Measurements from ENCODE around the gene PLS1. TPM values are rescaled to one million over a fixed set of nuclear protein-coding genes. Genes with fewer than 3 reads are reported as not detected.
"Not testable (repeated sequence)": the region's sequence is repeated elsewhere in the genome, so short reads cannot be mapped to it uniquely, and the experiment has no call there.

Gene PLS1, protein sequence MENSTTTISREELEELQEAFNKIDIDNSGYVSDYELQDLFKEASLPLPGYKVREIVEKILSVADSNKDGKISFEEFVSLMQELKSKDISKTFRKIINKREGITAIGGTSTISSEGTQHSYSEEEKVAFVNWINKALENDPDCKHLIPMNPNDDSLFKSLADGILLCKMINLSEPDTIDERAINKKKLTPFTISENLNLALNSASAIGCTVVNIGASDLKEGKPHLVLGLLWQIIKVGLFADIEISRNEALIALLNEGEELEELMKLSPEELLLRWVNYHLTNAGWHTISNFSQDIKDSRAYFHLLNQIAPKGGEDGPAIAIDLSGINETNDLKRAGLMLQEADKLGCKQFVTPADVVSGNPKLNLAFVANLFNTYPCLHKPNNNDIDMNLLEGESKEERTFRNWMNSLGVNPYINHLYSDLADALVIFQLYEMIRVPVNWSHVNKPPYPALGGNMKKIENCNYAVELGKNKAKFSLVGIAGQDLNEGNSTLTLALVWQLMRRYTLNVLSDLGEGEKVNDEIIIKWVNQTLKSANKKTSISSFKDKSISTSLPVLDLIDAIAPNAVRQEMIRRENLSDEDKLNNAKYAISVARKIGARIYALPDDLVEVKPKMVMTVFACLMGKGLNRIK
- total RNA-seq: 100 to 1,000 TPM; 252 to 418 TPM

DNA sequence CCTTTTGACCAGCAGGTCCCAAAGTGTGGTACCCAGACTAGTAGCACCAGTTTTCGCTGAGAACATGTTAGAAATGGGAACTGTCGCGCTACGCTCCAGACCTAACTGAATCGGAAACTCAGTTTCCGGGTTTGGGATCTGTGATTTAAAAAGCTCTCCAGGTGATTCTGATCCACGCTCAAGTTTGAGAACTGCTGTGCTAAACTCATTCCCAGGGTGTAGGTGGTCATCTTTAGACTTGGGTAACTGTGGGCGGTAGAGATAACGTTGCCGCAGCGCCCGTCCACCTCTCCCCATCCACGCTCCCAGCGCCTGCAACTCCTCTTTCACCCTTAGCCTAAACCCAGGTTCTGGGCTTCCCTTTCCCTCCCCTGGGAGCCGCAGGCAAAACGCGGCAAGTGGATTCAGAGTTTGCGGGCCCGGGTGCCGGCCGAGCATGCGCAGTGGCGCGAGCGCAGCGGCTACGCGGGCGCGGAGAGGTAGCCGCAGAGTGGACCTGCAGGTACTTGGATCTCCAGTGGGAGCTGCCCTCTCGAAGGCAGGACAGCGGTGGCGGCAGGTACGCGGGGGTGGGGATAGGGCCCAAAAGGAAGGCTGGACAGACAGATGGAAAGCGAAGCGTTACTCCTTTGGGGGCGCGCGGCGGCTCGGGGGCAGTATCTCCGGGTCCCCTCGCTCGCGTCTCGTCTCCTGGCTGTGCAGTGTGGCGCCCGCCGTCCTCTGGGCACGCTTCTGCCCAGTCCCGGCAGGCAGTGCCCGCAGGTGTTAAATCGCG, at the start of gene PLS1:
Gene PLS1, plus strand, starts transcription at position 443 of the 775 bp plus-strand sequence. CDS start 67,845 bp downstream, outside the sequence.
- Histone ChIP-seq H3K4me1 (no peaks in the 10 kb centered on the region), H3K9ac (ENCODE audit: low read depth in 2 of 2, low read length in 2 of 2) (peak within 1 kb of the TSS; percentile 85 to 91), H3K9me3 (no peaks in the 10 kb centered on the region), H3K27me3 (no peaks in the 10 kb centered on the region), H3K27ac (peak within 1 kb of the TSS; percentile 83), H3K36me3 (no peaks in the 10 kb centered on the region), H3K4me3 (peak within 1 kb of the TSS; percentile 63)
- DNase-seq: peak; percentile 91
- TF ChIP-seq, protein P1, sequence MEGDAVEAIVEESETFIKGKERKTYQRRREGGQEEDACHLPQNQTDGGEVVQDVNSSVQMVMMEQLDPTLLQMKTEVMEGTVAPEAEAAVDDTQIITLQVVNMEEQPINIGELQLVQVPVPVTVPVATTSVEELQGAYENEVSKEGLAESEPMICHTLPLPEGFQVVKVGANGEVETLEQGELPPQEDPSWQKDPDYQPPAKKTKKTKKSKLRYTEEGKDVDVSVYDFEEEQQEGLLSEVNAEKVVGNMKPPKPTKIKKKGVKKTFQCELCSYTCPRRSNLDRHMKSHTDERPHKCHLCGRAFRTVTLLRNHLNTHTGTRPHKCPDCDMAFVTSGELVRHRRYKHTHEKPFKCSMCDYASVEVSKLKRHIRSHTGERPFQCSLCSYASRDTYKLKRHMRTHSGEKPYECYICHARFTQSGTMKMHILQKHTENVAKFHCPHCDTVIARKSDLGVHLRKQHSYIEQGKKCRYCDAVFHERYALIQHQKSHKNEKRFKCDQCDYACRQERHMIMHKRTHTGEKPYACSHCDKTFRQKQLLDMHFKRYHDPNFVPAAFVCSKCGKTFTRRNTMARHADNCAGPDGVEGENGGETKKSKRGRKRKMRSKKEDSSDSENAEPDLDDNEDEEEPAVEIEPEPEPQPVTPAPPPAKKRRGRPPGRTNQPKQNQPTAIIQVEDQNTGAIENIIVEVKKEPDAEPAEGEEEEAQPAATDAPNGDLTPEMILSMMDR (IDR thresholded peaks at IDR 0.05): no peak
- intact Hi-C loops (cut with DNase I): no loop called here

DNA sequence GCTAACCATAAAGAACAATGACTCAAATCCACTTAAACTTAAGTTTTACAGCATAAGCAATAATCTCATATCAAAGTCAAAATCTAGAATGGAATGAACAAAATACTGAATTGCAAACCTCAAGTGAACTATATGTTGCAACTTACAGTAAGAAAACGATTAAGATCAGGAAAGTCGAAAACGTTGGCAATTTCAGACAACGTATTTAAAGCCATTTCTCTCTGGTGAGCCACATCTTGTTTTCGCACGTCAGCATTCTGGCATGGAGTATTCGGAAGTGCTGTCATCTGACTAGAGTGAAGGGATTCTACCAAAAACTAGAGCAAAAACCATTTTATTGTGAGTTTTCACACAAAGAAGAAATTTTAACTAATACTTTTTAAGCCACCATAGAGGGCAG, 46.2 kb upstream of the PLS1 start:
- no peak overlapping the region for H3K9ac ChIP-seq (ENCODE audit: low read depth in 2 of 2, low read length in 2 of 2)
- DNase-seq: no peak
- intact Hi-C loops (cut with DNase I): no loop called here
- H3K4me1 ChIP-seq: no peaks in the 10 kb centered on the region
- TF ChIP-seq, protein P1 (IDR thresholded peaks at IDR 0.05): no peak
- no peaks in the 10 kb centered on the region for H3K9me3 ChIP-seq
- H3K36me3 ChIP-seq: no peaks in the 10 kb centered on the region
- H3K27me3 ChIP-seq: no peaks in the 10 kb centered on the region
- no peak overlapping the region for H3K4me3 ChIP-seq
- H3K27ac ChIP-seq: no peak overlapping the region

DNA sequence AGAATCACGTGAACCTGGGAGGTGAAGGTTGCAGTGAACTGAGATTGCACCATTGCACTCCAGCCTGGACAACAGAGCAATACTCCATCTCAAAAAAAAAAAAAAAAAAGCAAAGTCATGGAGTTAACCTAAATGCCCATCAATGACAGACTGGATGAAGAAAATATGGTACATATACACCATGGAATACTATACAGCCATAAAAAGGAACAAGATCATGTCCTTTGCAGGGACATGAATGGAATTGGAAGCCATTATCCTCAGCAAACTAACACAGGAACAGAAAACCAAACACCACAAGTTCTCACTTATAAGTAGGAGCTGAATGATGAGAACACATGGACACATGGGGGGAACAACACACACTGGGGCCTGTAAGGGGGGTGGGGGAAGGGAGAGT, 43.6 kb upstream of the PLS1 start:
- H3K9me3 ChIP-seq; H3K27me3 ChIP-seq; H3K36me3 ChIP-seq; H3K4me1 ChIP-seq; intact Hi-C loops (cut with DNase I); DNase-seq; H3K4me3 ChIP-seq; H3K27ac ChIP-seq; H3K9ac ChIP-seq (ENCODE audit: low read depth in 2 of 2, low read length in 2 of 2): not testable (repeated sequence)

DNA sequence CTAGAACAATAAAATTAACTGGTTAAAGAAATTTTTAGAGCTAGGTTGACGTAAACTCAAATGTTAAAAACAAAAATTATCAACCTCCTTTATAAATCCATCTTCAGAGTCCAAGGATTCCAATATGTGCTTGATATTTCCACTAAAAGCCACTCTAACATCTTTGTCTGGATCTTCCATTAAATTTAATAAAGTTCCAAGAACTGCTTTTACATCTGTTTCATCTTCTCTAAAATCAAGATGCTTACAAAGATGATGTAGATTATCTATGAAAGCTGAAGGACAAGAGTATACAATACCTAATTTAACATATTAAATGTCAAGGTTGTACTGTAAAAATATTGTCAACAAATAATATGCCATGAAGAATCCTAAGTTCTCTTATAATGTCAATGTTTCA, 42.5 kb upstream of the PLS1 start:
- Histone ChIP-seq H3K4me3 (no peak overlapping the region), H3K36me3 (peaks cover 5% of the 10 kb centered on the region), H3K27ac (no peak overlapping the region), H3K27me3 (no peaks in the 10 kb centered on the region), H3K9ac (ENCODE audit: low read depth in 2 of 2, low read length in 2 of 2) (no peak overlapping the region), H3K9me3 (no peaks in the 10 kb centered on the region), H3K4me1 (no peaks in the 10 kb centered on the region)
- DNase-seq: no peak
- TF ChIP-seq, protein P1 (IDR thresholded peaks at IDR 0.05): no peak
- intact Hi-C loops (cut with DNase I): no loop called here

DNA sequence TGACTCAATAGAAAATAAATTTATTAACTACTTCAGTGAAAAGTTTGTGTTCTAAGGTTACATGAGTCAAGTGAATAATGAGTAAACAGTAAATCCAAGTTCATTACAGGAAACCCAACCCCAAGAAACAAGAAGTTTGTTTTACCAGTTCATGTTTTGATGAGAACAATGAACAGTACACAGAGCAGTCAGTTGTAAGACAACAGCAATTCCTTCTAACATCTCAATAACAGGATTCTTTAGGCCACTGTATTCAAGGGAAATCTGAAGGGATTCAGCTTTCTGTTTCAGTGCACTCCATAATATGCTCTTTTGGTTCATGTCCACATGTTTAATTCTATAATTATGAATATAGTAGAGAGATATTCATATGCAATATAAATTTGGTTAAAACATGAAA, 36.1 kb upstream of the PLS1 start:
- Histone ChIP-seq H3K4me3 (no peak overlapping the region), H3K36me3 (peaks cover 5% of the 10 kb centered on the region), H3K27me3 (no peaks in the 10 kb centered on the region), H3K9me3 (no peaks in the 10 kb centered on the region), H3K4me1 (no peaks in the 10 kb centered on the region), H3K27ac (no peak overlapping the region), H3K9ac (ENCODE audit: low read depth in 2 of 2, low read length in 2 of 2) (no peak overlapping the region)
- intact Hi-C loops (cut with DNase I): no loop called here
- TF ChIP-seq, protein P1 (IDR thresholded peaks at IDR 0.05): no peak
- no peak for DNase-seq
